SU-DHL-6 (cell line): Measurements from ENCODE around the gene KIF16B.

Source experiments
- EZH2phosphoT487 ChIP-seq: fragments of 200-600 bp; sonication (generic), shearing (Covaris generic); conservative IDR thresholded peaks from 2 replicates; pipeline ENCODE4 v1.6.1; 2018; ENCODE audit warnings: mild to moderate bottlenecking, antibody characterized with exemption, low read length, moderate library complexity, mixed read lengths
- TF ChIP-seq, protein P1 (sequence below): fragments of 200-600 bp; sonication (generic); IDR thresholded peaks from one replicate; pipeline ENCODE4 v1.5.1; 2017; ENCODE audit warnings: antibody characterized with exemption, mild to moderate bottlenecking, low read length, moderate library complexity; ENCODE audit not compliant: insufficient read depth, poor library complexity, severe bottlenecking

- TF ChIP-seq, protein P1, sequence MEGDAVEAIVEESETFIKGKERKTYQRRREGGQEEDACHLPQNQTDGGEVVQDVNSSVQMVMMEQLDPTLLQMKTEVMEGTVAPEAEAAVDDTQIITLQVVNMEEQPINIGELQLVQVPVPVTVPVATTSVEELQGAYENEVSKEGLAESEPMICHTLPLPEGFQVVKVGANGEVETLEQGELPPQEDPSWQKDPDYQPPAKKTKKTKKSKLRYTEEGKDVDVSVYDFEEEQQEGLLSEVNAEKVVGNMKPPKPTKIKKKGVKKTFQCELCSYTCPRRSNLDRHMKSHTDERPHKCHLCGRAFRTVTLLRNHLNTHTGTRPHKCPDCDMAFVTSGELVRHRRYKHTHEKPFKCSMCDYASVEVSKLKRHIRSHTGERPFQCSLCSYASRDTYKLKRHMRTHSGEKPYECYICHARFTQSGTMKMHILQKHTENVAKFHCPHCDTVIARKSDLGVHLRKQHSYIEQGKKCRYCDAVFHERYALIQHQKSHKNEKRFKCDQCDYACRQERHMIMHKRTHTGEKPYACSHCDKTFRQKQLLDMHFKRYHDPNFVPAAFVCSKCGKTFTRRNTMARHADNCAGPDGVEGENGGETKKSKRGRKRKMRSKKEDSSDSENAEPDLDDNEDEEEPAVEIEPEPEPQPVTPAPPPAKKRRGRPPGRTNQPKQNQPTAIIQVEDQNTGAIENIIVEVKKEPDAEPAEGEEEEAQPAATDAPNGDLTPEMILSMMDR = no peak
- no peak for TF ChIP-seq EZH2phosphoT487
These were observed 293.9 kb downstream of the KIF16B start for GRCh38 chr20:16279320-16279719.
